Astrocyte of the hippocampus (primary cell): ENCODE measurements around the gene TEX48.

Experiments
- DNase-seq: peaks from one replicate; pipeline ENCODE4 v3.0.0; 2011; ENCODE audit warnings: low read depth, low spot score

Gene TEX48

DNA sequence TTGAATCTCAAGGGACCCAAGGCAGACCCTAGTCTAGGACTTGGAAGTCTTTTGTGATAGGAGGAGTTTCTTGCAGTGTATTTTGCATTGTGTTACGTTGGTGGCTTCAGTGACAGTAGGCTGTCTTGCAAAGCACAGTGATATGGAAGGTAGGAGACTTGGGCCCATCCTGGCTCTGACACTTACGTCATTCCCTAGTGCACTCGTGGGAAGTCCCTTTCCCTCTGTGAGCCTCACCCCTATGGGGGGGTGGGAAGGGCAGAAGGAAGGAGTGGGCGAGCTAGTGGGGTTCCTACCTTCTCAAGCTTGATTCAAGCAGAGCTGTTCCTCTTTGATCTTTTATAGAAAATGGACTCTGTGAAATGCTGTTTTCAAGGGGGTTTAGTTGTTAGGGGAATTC, 15.1 kb downstream of the TEX48 start:
- no peak for DNase-seq

GRCh38 chr9:114666401-114666800, 15.6 kb downstream of the TEX48 start:
- no peak for DNase-seq

DNA sequence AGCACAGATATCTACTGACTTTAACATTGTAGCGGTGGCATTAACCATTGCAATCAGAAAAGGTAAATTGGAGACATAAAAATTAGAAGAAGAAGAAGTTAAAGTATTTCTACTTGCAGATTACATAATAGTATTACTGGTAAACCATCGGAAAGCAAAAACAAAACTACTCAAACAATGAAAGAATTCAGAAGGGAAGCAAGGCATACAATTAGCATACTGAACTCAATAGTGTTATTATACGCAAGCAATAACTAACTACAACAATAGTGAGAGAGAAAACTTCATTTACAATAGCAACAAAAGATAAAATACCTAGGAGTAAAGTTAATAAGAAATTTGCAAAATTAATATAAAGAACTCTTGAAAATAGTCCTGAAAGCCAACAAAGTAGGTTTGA, 17.8 kb downstream of the TEX48 start:
- no peak for DNase-seq

GRCh38 chr9:114662081-114662989, 19.7 kb downstream of the TEX48 start:
- peak; percentile 69 for DNase-seq

GRCh38 chr9:114657705-114658104, 24.3 kb downstream of the TEX48 start, which contains the start of gene TEX53:
Gene TEX53 (minus strand): TSS chr9:114657805. CDS start chr9:114657774, 31 bp downstream.
- DNase-seq, result no peak

GRCh38 chr9:114656301-114656700, 25.7 kb downstream of the TEX48 start:
- no peak for DNase-seq

GRCh38 chr9:114655689-114656088, 26.3 kb downstream of the TEX48 start:
- DNase-seq, result peak; percentile 25

DNA sequence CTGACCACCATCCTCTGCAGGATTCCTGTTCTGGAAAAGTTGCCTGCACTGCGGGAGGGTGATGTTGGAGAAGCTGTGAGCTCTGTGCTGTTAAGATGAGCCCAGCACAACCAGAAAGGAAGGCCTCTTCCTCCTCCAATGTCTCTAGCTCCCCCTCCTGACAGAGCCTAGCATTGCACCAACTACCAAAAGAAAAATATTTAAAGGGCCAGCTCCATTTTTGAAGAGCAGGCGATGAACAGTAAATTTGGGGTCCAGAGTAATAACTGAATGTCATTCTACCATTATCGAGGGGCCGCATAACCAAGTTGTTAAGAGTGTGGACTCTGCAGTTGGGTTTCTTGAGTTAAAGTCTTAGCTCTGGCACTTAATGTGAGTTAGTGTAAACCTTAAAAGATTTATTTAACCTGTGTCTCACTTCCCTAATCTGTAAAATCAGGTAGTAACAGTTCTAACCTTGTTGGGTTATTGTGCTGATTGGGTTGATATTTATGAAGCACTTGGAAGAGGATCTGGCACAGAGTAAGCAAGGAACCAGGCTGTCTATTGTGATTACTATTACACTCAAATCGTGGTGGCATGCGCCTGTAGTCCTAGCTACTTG, 28.3 kb downstream of the TEX48 start:
- DNase-seq, result peak; percentile 83

GRCh38 chr9:114652776-114653555, 29.0 kb downstream of the TEX48 start:
- DNase-seq, result no peak

- DNase-seq, result peak; percentile 28
These were observed 38.1 kb downstream of the TEX48 start for GRCh38 chr9:114643896-114644295.

DNA sequence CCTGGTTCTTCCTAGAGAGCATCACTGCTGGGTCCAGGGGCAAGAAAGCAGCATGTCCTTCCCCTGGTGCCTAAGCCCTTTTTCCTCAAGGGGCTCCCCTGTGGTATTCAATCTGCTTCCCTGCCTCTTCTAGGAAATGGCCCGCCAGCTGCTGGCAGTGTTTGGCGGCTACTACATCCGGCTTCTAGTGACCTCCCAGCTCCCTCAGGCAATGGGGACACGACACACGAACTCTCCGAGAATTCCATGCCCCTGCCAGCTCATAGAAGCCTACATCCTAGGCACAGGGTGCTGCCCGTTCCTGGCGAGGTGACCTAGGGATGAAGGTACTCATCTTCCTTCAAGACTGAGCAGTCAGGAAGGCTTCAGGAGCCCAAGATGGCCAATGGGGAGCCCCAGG, 39.0 kb downstream of the TEX48 start:
- DNase-seq, result no peak

- DNase-seq, result no peak
These were observed 40.0 kb downstream of the TEX48 start for GRCh38 chr9:114641967-114642366.

GRCh38 chr9:114638404-114638803, 43.6 kb downstream of the TEX48 start:
- no peak for DNase-seq

DNA sequence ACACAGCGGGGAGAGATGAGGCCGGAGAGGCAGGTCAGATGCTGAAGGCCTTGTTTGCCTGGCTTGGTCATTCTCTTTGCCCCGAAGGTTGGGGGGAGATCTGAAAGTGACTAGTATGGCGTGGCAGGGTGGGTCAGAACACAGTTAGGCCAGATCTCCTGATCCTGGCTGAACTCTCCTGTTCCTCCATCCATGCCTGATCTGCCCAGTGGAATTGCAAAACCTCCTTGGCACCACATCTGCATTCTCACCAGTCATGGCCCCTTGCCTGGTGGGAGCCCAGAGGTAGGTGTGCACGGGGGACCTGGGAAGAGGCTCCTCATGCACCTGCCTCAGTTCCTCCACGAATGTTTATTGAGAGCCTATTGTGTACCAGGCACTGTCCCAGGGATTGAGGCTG, 47.6 kb downstream of the TEX48 start:
- no peak for DNase-seq

DNA sequence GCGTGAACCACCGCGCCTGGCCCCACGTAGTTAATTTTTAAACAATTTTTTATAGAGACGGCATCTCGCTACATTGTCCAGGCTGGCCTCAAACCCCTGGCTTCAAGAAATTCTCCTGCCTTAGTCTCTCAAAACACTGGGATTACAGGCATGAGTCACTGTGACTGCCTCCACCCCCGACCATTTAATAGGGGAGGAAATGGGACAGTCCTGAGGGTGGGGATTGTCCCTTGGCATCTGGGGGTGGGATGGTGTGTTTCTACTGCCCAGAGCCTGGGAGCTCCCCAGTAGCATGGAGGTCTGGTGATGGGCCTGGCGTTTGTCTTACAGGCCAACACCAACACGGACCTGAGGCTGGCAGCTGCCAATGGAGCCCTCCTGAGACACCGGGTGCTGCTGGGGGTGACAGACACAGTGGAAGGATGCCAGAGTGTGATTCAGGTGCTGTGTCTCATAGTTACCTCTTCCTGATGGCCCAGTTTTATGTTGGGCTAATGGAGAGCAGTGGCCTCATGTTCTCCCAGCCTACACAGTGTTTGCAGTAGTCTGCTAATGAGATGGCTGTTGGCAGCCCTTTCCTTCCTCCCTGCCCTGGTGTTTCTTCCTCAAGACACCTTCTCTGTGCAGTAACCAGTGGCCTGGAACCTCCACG, 48.4 kb downstream of the TEX48 start:
- no peak for DNase-seq

- DNase-seq, result no peak
These were observed 50.8 kb downstream of the TEX48 start for GRCh38 chr9:114631166-114631565.

DNA sequence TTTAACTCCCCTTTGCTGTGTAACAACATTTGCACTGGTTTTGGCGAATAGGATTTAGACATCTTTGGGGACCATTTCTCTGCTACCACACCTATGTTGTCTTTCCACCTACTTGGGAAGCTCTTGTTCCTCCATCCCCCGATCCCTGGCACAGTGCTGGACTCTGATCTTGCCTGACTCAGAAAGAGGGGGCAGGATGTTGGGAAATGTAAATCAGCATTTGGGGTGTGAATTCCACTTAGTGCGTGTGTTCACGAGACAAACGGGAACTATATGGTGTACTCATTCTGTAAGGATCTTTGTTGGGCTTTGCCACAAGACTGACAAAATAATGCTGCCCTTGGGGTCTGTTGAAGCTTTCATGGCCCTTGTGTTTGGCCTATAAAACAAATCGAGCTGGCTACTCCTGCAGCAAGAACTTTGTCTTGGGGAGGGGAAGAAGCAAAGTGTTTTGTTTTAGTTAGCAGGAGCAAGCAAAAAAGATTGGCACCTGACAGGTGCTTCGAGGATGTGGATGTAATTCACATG, 52.4 kb downstream of the TEX48 start:
- DNase-seq, result no peak

GRCh38 chr9:114627553-114627952, 54.4 kb downstream of the TEX48 start:
- DNase-seq, result no peak

- no peak for DNase-seq
These were observed 55.5 kb downstream of the TEX48 start for GRCh38 chr9:114626415-114627020.

GRCh38 chr9:114624677-114625076, 57.3 kb downstream of the TEX48 start:
- no peak for DNase-seq

DNA sequence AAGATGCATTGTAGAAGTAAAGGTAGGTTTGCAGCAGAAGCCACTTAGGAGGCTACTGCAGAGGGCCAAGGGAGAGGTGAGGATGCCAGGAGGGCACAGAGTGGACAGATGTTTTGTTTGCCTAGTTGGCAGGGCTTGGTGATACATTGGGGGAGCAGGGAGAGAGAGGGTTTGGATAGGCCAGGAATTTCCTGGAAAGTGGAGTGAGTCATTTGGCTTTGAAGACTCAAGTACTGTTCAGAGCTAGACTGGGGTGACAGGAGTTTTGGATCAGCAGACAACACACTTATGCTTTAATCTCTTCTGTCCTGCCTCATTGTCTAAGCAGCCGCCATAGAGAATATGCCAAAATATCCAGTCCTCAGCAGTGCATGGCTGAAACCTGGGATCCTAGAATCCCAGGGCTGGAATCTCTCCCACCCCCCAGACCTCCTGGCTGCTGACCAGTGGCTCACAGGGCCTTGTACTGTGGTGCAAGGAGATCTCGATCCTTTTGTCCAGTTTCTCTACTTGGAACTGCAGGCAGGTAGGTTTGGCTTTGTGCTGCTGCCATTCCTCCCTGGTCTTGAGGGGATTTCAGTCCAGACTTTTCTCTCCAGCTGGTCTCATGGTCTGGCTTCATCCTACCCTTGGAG, 59.9 kb downstream of the TEX48 start:
- peak; percentile 80 for DNase-seq
